Cardiac septum (tissue), 1 donor: ENCODE results near the gene RAB3IP. TPM values are rescaled to one million over a fixed set of nuclear protein-coding genes. Genes with fewer than 3 reads are reported as not detected.

Source experiments
- total RNA-seq: library from RNA; stranded (reverse); fragmentation: NEBNext Ultra II Directional; extraction: Animal tissue kit (Norgen Biotek cat#: 25700); gene quantifications from one replicate; pipeline ENCODE4 v1.2.1, GENCODE V29; 2021
- donor health status: DM: no; HTN: no; CAD: no.

The RAB3IP gene
- total RNA-seq, 1 donor from 2014 or later, result 30.3 TPM

Other genes starting within 250 kb of the RAB3IP start
- gene CCT2, start 153.4 kb upstream of the RAB3IP start, total RNA-seq, result 86.1 TPM
- gene LRRC10, start 128.0 kb upstream of the RAB3IP start, total RNA-seq, result 30.3 TPM
- 0.73 TPM for gene BEST3, start 39.6 kb upstream of the RAB3IP start, total RNA-seq
- gene MYRFL, start 86.4 kb downstream of the RAB3IP start, total RNA-seq, result 0.32 TPM